HCT116 (cell line): Measurements from ENCODE around the gene CRACR2A. TPM values are rescaled to one million over a fixed set of nuclear protein-coding genes. Genes with fewer than 3 reads are reported as not detected.

Source experiments
- ATAC-seq: fragments of 200-7000 bp; cut with Tn5 transposase; 2 replicates; pipeline ENCODE4 v1.9.1; 2020; ENCODE audit warnings: mild to moderate bottlenecking, moderate library complexity
- BruUV-seq: library from RNA; stranded (reverse); fragments of 400-500 nt; replicated peaks from 2 replicates; lab custom pipeline; 2021; lab: Mats Ljungman, UMichigan
- CTCF ChIA-PET: fragments of 300-600 bp; sonication (Branson Sonifier 250); formaldehyde crosslinking; loops from one replicate; lab custom pipeline; 2021; ENCODE audit warnings: antibody characterized with exemption; lab: Charles Lee
- POLR2A ChIA-PET: fragments of 300-600, 350-600 bp; sonication (Branson Sonifier 250); formaldehyde crosslinking; loops from one replicate; lab custom pipeline; 2021; ENCODE audit warnings: antibody characterized with exemption; lab: Charles Lee
- RAD21 ChIA-PET, 2 experiments: fragments of 300-600 bp; sonication (Branson Sonifier 250); formaldehyde crosslinking; loops; one replicate each; lab custom pipeline; 2023; ENCODE audit warnings: low total read pairs in 2 of 2; ENCODE audit not compliant: uncharacterized antibody in 2 of 2, unreplicated experiment in 2 of 2, low non-redundant PET in 1 of 2; lab: Charles Lee
- DNase-seq: peaks from one replicate; pipeline ENCODE4 v3.0.0-alpha.2; 2010; ENCODE audit warnings: low read depth, low spot score
- H2AFZ ChIP-seq: fragments of 200-600 bp; shearing (Covaris generic), sonication (generic); 2 replicates; pipeline ENCODE4 v1.6.1; 2017; ENCODE audit warnings: low read depth, mixed run types, mixed read lengths, antibody characterized with exemption, low read length; ENCODE audit not compliant: poor library complexity, severe bottlenecking
- H3K27ac ChIP-seq: 2 replicates; pipeline ENCODE4 v1.5.1; 2012; ENCODE audit warnings: low read depth, low read length
- H3K27me3 ChIP-seq: fragments of 200-600 bp; sonication (generic); 2 replicates; pipeline ENCODE4 v1.6.1; 2016; ENCODE audit warnings: mixed run types, low read length, mixed read lengths; ENCODE audit not compliant: insufficient read depth
- H3K36me3 ChIP-seq, 2 experiments: fragments of 200-500 bp in 1 of 2; fragments of 200-600 bp in 1 of 2; sonication (Bioruptor generic) in 1 of 2; sonication (generic) in 1 of 2; 2 replicates each; pipeline versions ENCODE4 v1.5.1 to v1.6.1; 2014 to 2016; ENCODE audit warnings: low read length in 2 of 2, inconsistent platforms in 1 of 2, mixed read lengths in 1 of 2, mixed run types in 1 of 2; ENCODE audit not compliant: insufficient read depth in 2 of 2, control insufficient read depth in 1 of 2
- H3K4me1 ChIP-seq, 2 experiments: fragments of 200-600 bp in 1 of 2; sonication (generic) in 1 of 2; 2 replicates each; pipeline versions ENCODE4 v1.5.1 to v1.6.1; 2012 to 2017; ENCODE audit warnings: low read length in 2 of 2, inconsistent platforms in 1 of 2, mild to moderate bottlenecking in 1 of 2, mixed read lengths in 1 of 2, mixed run types in 1 of 2, moderate library complexity in 1 of 2; ENCODE audit not compliant: insufficient read depth in 2 of 2, control insufficient read depth in 1 of 2
- H3K4me2 ChIP-seq: fragments of 200-600 bp; sonication (generic); 2 replicates; pipeline ENCODE4 v1.6.1; 2017; ENCODE audit warnings: mixed run types, low read length, mixed read lengths
- H3K4me3 ChIP-seq, 2 experiments: fragments of 200-600 bp in 1 of 2; sonication (generic) in 1 of 2; replicated peaks in 1 of 2; 2 replicates each; pipeline ENCODE4 v1.5.1; 2011 to 2016; ENCODE audit warnings: low read length in 2 of 2, control low read depth in 1 of 2, low read depth in 1 of 2, mild to moderate bottlenecking in 1 of 2, mixed read lengths in 1 of 2, mixed run types in 1 of 2
- H3K79me2 ChIP-seq: fragments of 200-600 bp; sonication (generic); 2 replicates; pipeline ENCODE4 v1.6.1; 2017; ENCODE audit warnings: mild to moderate bottlenecking, mixed run types, low read length, moderate library complexity, mixed read lengths; ENCODE audit not compliant: insufficient read depth
- H3K9ac ChIP-seq: fragments of 200-600 bp; sonication (generic); 2 replicates; pipeline ENCODE4 v1.6.1; 2016; ENCODE audit warnings: low read length, mixed read lengths
- H3K9me2 ChIP-seq: fragments of 200-600 bp; sonication (generic), shearing (Covaris generic); 2 replicates; pipeline ENCODE4 v1.6.1; 2017; ENCODE audit warnings: mixed run types, mild to moderate bottlenecking, moderate library complexity; ENCODE audit not compliant: insufficient read depth
- H3K9me3 ChIP-seq, 2 experiments: fragments of 200-500 bp in 1 of 2; fragments of 200-600 bp in 1 of 2; sonication (Bioruptor generic) in 1 of 2; sonication (generic) in 1 of 2; 2 replicates each; pipeline ENCODE4 v1.6.1; 2014 to 2017; ENCODE audit warnings: low read length in 2 of 2, mixed read lengths in 2 of 2, inconsistent platforms in 1 of 2, low read depth in 1 of 2, mild to moderate bottlenecking in 1 of 2, mixed run types in 1 of 2, moderate library complexity in 1 of 2; ENCODE audit not compliant: control insufficient read depth in 1 of 2, insufficient read depth in 1 of 2
- H4K20me1 ChIP-seq: fragments of 200-600 bp; sonication (generic), shearing (Covaris generic); 2 replicates; pipeline ENCODE4 v1.6.1; 2017; ENCODE audit warnings: mixed run types, mild to moderate bottlenecking, moderate library complexity; ENCODE audit not compliant: insufficient read depth
- ATF3 ChIP-seq: IDR thresholded peaks from 2 replicates; pipeline ENCODE4 v1.6.1; 2012
- CEBPB ChIP-seq: IDR thresholded peaks from 2 replicates; pipeline ENCODE4 v1.6.1; 2012; ENCODE audit warnings: low read depth
- EGR1 ChIP-seq: IDR thresholded peaks from 2 replicates; pipeline ENCODE4 v1.6.1; 2012; ENCODE audit warnings: low read depth
- EZH2 ChIP-seq: fragments of 200-600 bp; sonication (generic); IDR thresholded peaks from 2 replicates; pipeline ENCODE4 v1.6.1; 2017; ENCODE audit warnings: antibody characterized with exemption, mixed run types
- JUND ChIP-seq: IDR thresholded peaks from 2 replicates; pipeline ENCODE4 v1.6.1; 2012
- MAX ChIP-seq: IDR thresholded peaks from 2 replicates; pipeline ENCODE4 v1.6.1; 2012
- POLR2AphosphoS5 ChIP-seq: IDR thresholded peaks from 2 replicates; pipeline ENCODE4 v1.6.1; 2011; ENCODE audit warnings: mild to moderate bottlenecking, low read depth, low read length, moderate library complexity
- RAD21 ChIP-seq: IDR thresholded peaks from 2 replicates; pipeline ENCODE4 v1.6.1; 2012; ENCODE audit warnings: low read depth, mild to moderate bottlenecking
- REST ChIP-seq: IDR thresholded peaks from 2 replicates; pipeline ENCODE4 v1.6.1; 2012; ENCODE audit warnings: low read depth
- SRF ChIP-seq: IDR thresholded peaks from 2 replicates; pipeline ENCODE4 v1.6.1; 2012; ENCODE audit warnings: low read depth
- YY1 ChIP-seq: IDR thresholded peaks from 2 replicates; pipeline ENCODE4 v1.6.1; 2011; ENCODE audit warnings: low read length, low read depth, moderate library complexity, mild to moderate bottlenecking; ENCODE audit not compliant: insufficient replicate concordance; ENCODE audit errors: extremely low read depth
- ZBTB33 ChIP-seq: IDR thresholded peaks from 2 replicates; pipeline ENCODE4 v1.6.1; 2011; ENCODE audit warnings: mild to moderate bottlenecking, low read length, moderate library complexity; ENCODE audit not compliant: insufficient replicate concordance; ENCODE audit errors: extremely low read depth
- ZFX ChIP-seq: fragments of 450-650 bp; IDR thresholded peaks from 2 replicates; pipeline ENCODE4 v1.6.1; 2017
- ZNF274 ChIP-seq: fragments of 200-500 bp; sonication (Bioruptor generic); IDR thresholded peaks from 2 replicates; pipeline ENCODE4 v1.6.1; 2014; ENCODE audit warnings: mild to moderate bottlenecking, low read depth, low read length, inconsistent platforms
- intact Hi-C: fragments of 100-400 bp; cut with micrococcal nuclease; formaldehyde crosslinking; loops from 2 replicates; pipeline ENCODE4 v1.10.0; 2022
- total RNA-seq: library from RNA; stranded (reverse); gene quantifications from one replicate; pipeline ENCODE4 v1.2.1, GENCODE V29; 2021; ENCODE audit not compliant: unreplicated experiment

CRACR2A gene
- total RNA-seq, 1 experiment from 2014 or later, result 18.4 TPM

GRCh38 chr12:3578557-3578956 lies 174.4 kb downstream of the CRACR2A start:
- Histone ChIP-seq H3K9me3 (no peaks in the 10 kb centered on the region), H3K9me2 (no peaks in the 10 kb centered on the region), H3K36me3 (no peaks in the 10 kb centered on the region), H3K4me2 (no peak overlapping the region), H3K79me2 (no peaks in the 10 kb centered on the region), H3K27ac (no peak overlapping the region), H2AFZ (no peak overlapping the region), H3K4me3 (no peak overlapping the region), H4K20me1 (no peaks in the 10 kb centered on the region), H3K9ac (no peak overlapping the region), H3K4me1 (no peaks in the 10 kb centered on the region)
- ChIA-PET RAD21 (no interaction called here), CTCF (no interaction called here), POLR2A (no interaction called here)
- DNase-seq (no peak), ATAC-seq (no peak)
- BruUV-seq, result no TSS peak
- TF ChIP-seq YY1, result no peak
- no peak for TF ChIP-seq POLR2AphosphoS5
- TF ChIP-seq RAD21, result no peak
- no peak for TF ChIP-seq EZH2
- no peak for TF ChIP-seq REST
- TF ChIP-seq ATF3, result no peak
- no peak for TF ChIP-seq MAX
- TF ChIP-seq JUND, result no peak
- TF ChIP-seq EGR1, result no peak
- no peak for TF ChIP-seq ZFX
- no peak for TF ChIP-seq CEBPB
- TF ChIP-seq ZNF274, result no peak
- no peak for TF ChIP-seq ZBTB33
- no peak for TF ChIP-seq SRF
- TF ChIP-seq, all 23 proteins: peak for 0
- intact Hi-C loops, result no loop called here
- peaks cover 11% of the 10 kb centered on the region; the same call in 1 of the 2 replicates for H3K27me3 ChIP-seq
